HepG2 (cell line): ENCODE data around the gene WDR81. TPM values are rescaled to one million over a fixed set of nuclear protein-coding genes. Genes with fewer than 3 reads are reported as not detected.

Source experiments
- HCFC1 ChIP-seq: fragments of 150-350 bp; IDR thresholded peaks from 2 replicates; pipeline ENCODE4 v1.6.1; 2014; ENCODE audit warnings: low read depth, low read length
- MED1 ChIP-seq: sonication (generic); formaldehyde crosslinking; IDR thresholded peaks from 2 replicates; pipeline ENCODE4 v1.4.0; 2020; ENCODE audit warnings: missing genetic modification reagents
- NFKB2 ChIP-seq: sonication (generic); formaldehyde crosslinking; IDR thresholded peaks from 2 replicates; pipeline ENCODE4 v1.4.0; 2020; ENCODE audit warnings: missing genetic modification reagents, borderline replicate concordance
- TAF1 ChIP-seq: sonication (generic); formaldehyde crosslinking; IDR thresholded peaks from 2 replicates; pipeline ENCODE4 v1.4.0; 2020; ENCODE audit warnings: missing genetic modification reagents
- ZFP82 ChIP-seq: sonication (generic); formaldehyde crosslinking; IDR thresholded peaks from 2 replicates; pipeline ENCODE4 v1.5.1; 2020; ENCODE audit warnings: mild to moderate bottlenecking, missing genetic modification reagents, borderline replicate concordance
- ZNF10 ChIP-seq: sonication (generic); formaldehyde crosslinking; IDR thresholded peaks from 2 replicates; pipeline ENCODE4 v1.4.0; 2020; ENCODE audit warnings: mild to moderate bottlenecking, low read depth, missing genetic modification reagents, borderline replicate concordance
- ZNF143 ChIP-seq: sonication (generic); formaldehyde crosslinking; IDR thresholded peaks from 2 replicates; pipeline ENCODE4 v1.4.0; 2020; ENCODE audit warnings: missing genetic modification reagents
- ZNF235 ChIP-seq: sonication (generic); formaldehyde crosslinking; IDR thresholded peaks from 2 replicates; pipeline ENCODE4 v1.8.1; 2023; ENCODE audit warnings: mild to moderate bottlenecking, missing genetic modification reagents, borderline replicate concordance
- ZNF83 ChIP-seq: sonication (generic); formaldehyde crosslinking; IDR thresholded peaks from 2 replicates; pipeline ENCODE4 v1.4.0; 2020; ENCODE audit warnings: missing genetic modification reagents, mild to moderate bottlenecking, borderline replicate concordance
- polyA plus RNA-seq, 8 experiments: library from polyadenylated mRNA; depleted of rRNA in 3 of 8; stranded (reverse) in 7 of 8; unstranded in 1 of 8; fragments of >200 nt; fragmentation: Illumina TruSeq in 4 of 8; extraction: Trizol in 4 of 8; gene quantifications; 2 replicates each; pipeline versions ENCODE4 v1.2.1 to v1.2.3, GENCODE V29; 2011 to 2016; ENCODE audit warnings: low read depth in 4 of 8, missing spikeins in 1 of 8, mixed read lengths in 1 of 8; ENCODE audit not compliant: insufficient read depth in 1 of 8
- total RNA-seq, 5 experiments: library from RNA; depleted of rRNA; stranded (reverse); fragments of >200 nt; fragmentation: Illumina TruSeq; extraction: Trizol; gene quantifications; 2 replicates each; pipeline ENCODE4 v1.2.3, GENCODE V29; 2016; ENCODE audit warnings: low read depth in 1 of 5
- TF ChIP-seq, protein P1 (sequence below): sonication (generic); formaldehyde crosslinking; IDR thresholded peaks from 2 replicates; pipeline ENCODE4 v1.5.0; 2020; ENCODE audit warnings: missing genetic modification reagents, mild to moderate bottlenecking, borderline replicate concordance
- TF ChIP-seq, protein P2 (sequence below): sonication (generic); formaldehyde crosslinking; IDR thresholded peaks from 2 replicates; pipeline ENCODE4 v1.8.0; 2022; ENCODE audit warnings: mild to moderate bottlenecking, missing genetic modification reagents; ENCODE audit not compliant: insufficient replicate concordance
- TF ChIP-seq, protein P3 (sequence below): IDR thresholded peaks from 2 replicates; pipeline ENCODE4 v1.6.1; 2016; ENCODE audit warnings: low read depth, missing genetic modification reagents, missing compliant biosample characterization
- TF ChIP-seq, protein P4 (sequence below): sonication (generic); formaldehyde crosslinking; conservative IDR thresholded peaks from 2 replicates; pipeline ENCODE4 v1.8.0; 2022; ENCODE audit warnings: low read depth, missing genetic modification reagents
- TF ChIP-seq, protein P5 (sequence below): fragments of 450-650 bp; IDR thresholded peaks from 2 replicates; pipeline ENCODE4 v1.6.1; 2016

Gene WDR81
- total and polyA plus RNA-seq, 2 of the 13 experiments (the other 11 are each of a cell fraction or from before 2014, with no cell fraction given): 9.1 to 16.7 TPM

DNA sequence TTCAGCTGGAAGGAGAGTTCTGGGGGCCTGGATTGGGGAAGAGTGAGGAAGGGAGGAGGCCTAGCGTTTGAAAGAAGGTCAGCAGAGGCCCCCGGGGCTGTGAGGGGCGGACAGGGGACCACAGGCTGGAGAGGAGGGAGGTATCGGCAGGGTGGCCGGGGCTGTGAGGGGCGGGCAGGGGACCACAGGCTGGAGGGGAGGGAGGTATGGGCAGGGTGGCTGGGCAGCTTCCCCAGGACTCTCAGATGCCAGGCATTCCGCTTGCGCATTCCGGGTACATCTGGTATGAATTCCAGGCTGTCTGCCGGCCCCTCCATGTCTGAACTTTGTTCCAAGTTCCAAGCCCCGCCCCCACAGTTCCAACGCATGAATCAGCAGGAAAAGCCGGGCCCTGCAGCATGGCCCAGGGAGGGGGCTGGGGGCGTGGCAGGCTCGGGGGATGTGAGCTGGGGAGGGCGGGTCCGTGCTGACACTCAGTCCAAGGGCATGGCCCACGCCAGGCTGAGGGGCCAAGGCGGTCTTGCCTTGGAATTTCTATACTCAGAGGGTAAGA, 10.0 kb upstream of the WDR81 start (continued):
- TF ChIP-seq, protein P1, sequence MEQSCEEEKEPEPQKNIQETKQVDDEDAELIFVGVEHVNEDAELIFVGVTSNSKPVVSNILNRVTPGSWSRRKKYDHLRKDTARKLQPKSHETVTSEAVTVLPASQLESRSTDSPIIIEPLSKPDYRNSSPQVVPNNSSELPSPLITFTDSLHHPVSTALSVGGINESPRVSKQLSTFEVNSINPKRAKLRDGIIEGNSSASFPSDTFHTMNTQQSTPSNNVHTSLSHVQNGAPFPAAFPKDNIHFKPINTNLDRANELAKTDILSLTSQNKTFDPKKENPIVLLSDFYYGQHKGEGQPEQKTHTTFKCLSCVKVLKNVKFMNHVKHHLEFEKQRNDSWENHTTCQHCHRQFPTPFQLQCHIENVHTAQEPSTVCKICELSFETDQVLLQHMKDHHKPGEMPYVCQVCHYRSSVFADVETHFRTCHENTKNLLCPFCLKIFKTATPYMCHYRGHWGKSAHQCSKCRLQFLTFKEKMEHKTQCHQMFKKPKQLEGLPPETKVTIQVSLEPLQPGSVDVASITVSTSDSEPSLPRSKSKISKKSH: no peak
- TF ChIP-seq MED1 (peak; percentile 78), ZNF235 (CRISPR knock-in tag) (no peak), ZFP82 (CRISPR knock-in tag) (no peak), TAF1 (no peak), HCFC1 (peak; percentile 19; the same call in 1 of the 2 replicates), ZNF143 (CRISPR knock-in tag) (no peak; the same call in 1 of the 2 replicates), ZNF10 (CRISPR knock-in tag) (no peak), NFKB2 (CRISPR knock-in tag) (no peak), ZNF83 (CRISPR knock-in tag) (no peak)
- TF ChIP-seq, protein P2, sequence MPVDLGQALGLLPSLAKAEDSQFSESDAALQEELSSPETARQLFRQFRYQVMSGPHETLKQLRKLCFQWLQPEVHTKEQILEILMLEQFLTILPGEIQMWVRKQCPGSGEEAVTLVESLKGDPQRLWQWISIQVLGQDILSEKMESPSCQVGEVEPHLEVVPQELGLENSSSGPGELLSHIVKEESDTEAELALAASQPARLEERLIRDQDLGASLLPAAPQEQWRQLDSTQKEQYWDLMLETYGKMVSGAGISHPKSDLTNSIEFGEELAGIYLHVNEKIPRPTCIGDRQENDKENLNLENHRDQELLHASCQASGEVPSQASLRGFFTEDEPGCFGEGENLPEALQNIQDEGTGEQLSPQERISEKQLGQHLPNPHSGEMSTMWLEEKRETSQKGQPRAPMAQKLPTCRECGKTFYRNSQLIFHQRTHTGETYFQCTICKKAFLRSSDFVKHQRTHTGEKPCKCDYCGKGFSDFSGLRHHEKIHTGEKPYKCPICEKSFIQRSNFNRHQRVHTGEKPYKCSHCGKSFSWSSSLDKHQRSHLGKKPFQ: no peak
- TF ChIP-seq, protein P3, sequence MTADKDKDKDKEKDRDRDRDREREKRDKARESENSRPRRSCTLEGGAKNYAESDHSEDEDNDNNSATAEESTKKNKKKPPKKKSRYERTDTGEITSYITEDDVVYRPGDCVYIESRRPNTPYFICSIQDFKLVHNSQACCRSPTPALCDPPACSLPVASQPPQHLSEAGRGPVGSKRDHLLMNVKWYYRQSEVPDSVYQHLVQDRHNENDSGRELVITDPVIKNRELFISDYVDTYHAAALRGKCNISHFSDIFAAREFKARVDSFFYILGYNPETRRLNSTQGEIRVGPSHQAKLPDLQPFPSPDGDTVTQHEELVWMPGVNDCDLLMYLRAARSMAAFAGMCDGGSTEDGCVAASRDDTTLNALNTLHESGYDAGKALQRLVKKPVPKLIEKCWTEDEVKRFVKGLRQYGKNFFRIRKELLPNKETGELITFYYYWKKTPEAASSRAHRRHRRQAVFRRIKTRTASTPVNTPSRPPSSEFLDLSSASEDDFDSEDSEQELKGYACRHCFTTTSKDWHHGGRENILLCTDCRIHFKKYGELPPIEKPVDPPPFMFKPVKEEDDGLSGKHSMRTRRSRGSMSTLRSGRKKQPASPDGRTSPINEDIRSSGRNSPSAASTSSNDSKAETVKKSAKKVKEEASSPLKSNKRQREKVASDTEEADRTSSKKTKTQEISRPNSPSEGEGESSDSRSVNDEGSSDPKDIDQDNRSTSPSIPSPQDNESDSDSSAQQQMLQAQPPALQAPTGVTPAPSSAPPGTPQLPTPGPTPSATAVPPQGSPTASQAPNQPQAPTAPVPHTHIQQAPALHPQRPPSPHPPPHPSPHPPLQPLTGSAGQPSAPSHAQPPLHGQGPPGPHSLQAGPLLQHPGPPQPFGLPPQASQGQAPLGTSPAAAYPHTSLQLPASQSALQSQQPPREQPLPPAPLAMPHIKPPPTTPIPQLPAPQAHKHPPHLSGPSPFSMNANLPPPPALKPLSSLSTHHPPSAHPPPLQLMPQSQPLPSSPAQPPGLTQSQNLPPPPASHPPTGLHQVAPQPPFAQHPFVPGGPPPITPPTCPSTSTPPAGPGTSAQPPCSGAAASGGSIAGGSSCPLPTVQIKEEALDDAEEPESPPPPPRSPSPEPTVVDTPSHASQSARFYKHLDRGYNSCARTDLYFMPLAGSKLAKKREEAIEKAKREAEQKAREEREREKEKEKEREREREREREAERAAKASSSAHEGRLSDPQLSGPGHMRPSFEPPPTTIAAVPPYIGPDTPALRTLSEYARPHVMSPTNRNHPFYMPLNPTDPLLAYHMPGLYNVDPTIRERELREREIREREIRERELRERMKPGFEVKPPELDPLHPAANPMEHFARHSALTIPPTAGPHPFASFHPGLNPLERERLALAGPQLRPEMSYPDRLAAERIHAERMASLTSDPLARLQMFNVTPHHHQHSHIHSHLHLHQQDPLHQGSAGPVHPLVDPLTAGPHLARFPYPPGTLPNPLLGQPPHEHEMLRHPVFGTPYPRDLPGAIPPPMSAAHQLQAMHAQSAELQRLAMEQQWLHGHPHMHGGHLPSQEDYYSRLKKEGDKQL (CRISPR knock-in tag): no peak
- TF ChIP-seq, protein P4, sequence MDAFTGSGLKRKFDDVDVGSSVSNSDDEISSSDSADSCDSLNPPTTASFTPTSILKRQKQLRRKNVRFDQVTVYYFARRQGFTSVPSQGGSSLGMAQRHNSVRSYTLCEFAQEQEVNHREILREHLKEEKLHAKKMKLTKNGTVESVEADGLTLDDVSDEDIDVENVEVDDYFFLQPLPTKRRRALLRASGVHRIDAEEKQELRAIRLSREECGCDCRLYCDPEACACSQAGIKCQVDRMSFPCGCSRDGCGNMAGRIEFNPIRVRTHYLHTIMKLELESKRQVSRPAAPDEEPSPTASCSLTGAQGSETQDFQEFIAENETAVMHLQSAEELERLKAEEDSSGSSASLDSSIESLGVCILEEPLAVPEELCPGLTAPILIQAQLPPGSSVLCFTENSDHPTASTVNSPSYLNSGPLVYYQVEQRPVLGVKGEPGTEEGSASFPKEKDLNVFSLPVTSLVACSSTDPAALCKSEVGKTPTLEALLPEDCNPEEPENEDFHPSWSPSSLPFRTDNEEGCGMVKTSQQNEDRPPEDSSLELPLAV (CRISPR knock-in tag): no peak
- TF ChIP-seq, protein P5, sequence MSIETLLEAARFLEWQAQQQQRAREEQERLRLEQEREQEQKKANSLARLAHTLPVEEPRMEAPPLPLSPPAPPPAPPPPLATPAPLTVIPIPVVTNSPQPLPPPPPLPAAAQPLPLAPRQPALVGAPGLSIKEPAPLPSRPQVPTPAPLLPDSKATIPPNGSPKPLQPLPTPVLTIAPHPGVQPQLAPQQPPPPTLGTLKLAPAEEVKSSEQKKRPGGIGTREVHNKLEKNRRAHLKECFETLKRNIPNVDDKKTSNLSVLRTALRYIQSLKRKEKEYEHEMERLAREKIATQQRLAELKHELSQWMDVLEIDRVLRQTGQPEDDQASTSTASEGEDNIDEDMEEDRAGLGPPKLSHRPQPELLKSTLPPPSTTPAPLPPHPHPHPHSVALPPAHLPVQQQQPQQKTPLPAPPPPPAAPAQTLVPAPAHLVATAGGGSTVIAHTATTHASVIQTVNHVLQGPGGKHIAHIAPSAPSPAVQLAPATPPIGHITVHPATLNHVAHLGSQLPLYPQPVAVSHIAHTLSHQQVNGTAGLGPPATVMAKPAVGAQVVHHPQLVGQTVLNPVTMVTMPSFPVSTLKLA: peak; percentile 79
- TF ChIP-seq, all 625 proteins: peak for 151
